ENCODE results near the gene NOC2L.
"Not testable (repeated sequence)": the region's sequence is repeated elsewhere in the genome, so short reads cannot be mapped to it uniquely, and the experiment has no call there.

The NOC2L gene

GRCh38 chr1:958823-959730 is at the start of gene NOC2L:
TSS of gene NOC2L (minus strand) at chr1:959256. CDS start at chr1:959240, 16 bp downstream.
- DNase-seq, result peak; percentile 96

GRCh38 chr1:1006305-1007159 is 47.5 kb upstream of the NOC2L start:
- no peak for DNase-seq

- no peak for DNase-seq
These were observed 46.8 kb upstream of the NOC2L start for GRCh38 chr1:1005774-1006304.

GRCh38 chr1:1004780-1005697 is 46.0 kb upstream of the NOC2L start:
- DNase-seq, result peak; percentile 72

GRCh38 chr1:1004420-1004779 is 45.3 kb upstream of the NOC2L start:
- no peak for DNase-seq

- DNase-seq, result no peak
These were observed 44.8 kb upstream of the NOC2L start for GRCh38 chr1:1003618-1004419.

- DNase-seq, result no peak
These were observed 42.2 kb upstream of the NOC2L start for GRCh38 chr1:1001057-1001783.

- DNase-seq, result peak; percentile 85
These were observed 41.5 kb upstream of the NOC2L start for GRCh38 chr1:1000357-1001056.

- DNase-seq, result peak; percentile 91
These were observed 40.8 kb upstream of the NOC2L start, which contains the start of gene HES4 for GRCh38 chr1:999725-1000356. TSS of gene HES4 (minus strand) at chr1:1000097. CDS start at chr1:999973, 124 bp downstream.

GRCh38 chr1:998995-999724 is 40.1 kb upstream of the NOC2L start:
- peak; percentile 80 for DNase-seq

- no peak for DNase-seq
These were observed 39.6 kb upstream of the NOC2L start for GRCh38 chr1:998745-998994.

GRCh38 chr1:997993-998744 is 39.1 kb upstream of the NOC2L start:
- no peak for DNase-seq

- DNase-seq, result no peak
These were observed 38.6 kb upstream of the NOC2L start for GRCh38 chr1:997713-997992.

- no peak for DNase-seq
These were observed 38.0 kb upstream of the NOC2L start for GRCh38 chr1:996851-997712.

- DNase-seq, result no peak
These were observed 36.9 kb upstream of the NOC2L start for GRCh38 chr1:995665-996633.

- DNase-seq, result not testable (repeated sequence)
These were observed 35.5 kb upstream of the NOC2L start for GRCh38 chr1:994546-994945.

All from RPMI8226 (cell line).